NCI-H2196 (cell line): ENCODE data around the gene CCDC51.

ENCODE experiments used
- DNase-seq: peaks from one replicate; lab custom pipeline; 2025; ENCODE audit not compliant: unreplicated experiment; lab: John Stamatoyannopoulos, UW

The CCDC51 gene

GRCh38 chr3:48419597-48419996 is 20.3 kb downstream of the CCDC51 start:
- DNase-seq = no peak

- no peak for DNase-seq
Measured at GRCh38 chr3:48419149-48419548, 20.8 kb downstream of the CCDC51 start.

GRCh38 chr3:48418651-48419050 is 21.3 kb downstream of the CCDC51 start:
- no peak for DNase-seq

- DNase-seq = no peak
Measured at GRCh38 chr3:48418140-48418539, 21.8 kb downstream of the CCDC51 start.

GRCh38 chr3:48417529-48418108 is 22.3 kb downstream of the CCDC51 start:
- DNase-seq = no peak

- DNase-seq = no peak
Measured at GRCh38 chr3:48416546-48416945, 23.4 kb downstream of the CCDC51 start.

- no peak for DNase-seq
Measured at GRCh38 chr3:48416091-48416505, 23.8 kb downstream of the CCDC51 start.

GRCh38 chr3:48415251-48415953 is 24.5 kb downstream of the CCDC51 start:
- no peak for DNase-seq

GRCh38 chr3:48414376-48415250 is 25.3 kb downstream of the CCDC51 start:
- DNase-seq = no peak

GRCh38 chr3:48413611-48414010 is 26.3 kb downstream of the CCDC51 start:
- DNase-seq = no peak

- DNase-seq = no peak
Measured at GRCh38 chr3:48413086-48413485, 26.8 kb downstream of the CCDC51 start.

GRCh38 chr3:48412375-48413001 is 27.4 kb downstream of the CCDC51 start:
- no peak for DNase-seq

- no peak for DNase-seq
Measured at GRCh38 chr3:48411606-48412374, 28.1 kb downstream of the CCDC51 start.

- no peak for DNase-seq
Measured at GRCh38 chr3:48411041-48411588, 28.8 kb downstream of the CCDC51 start.

- no peak for DNase-seq
Measured at GRCh38 chr3:48410205-48411040, 29.5 kb downstream of the CCDC51 start.

- DNase-seq = no peak
Measured at GRCh38 chr3:48409291-48410201, 30.4 kb downstream of the CCDC51 start.

GRCh38 chr3:48408823-48409281 is 31.1 kb downstream of the CCDC51 start:
- DNase-seq = no peak

GRCh38 chr3:48407542-48408099 is 32.3 kb downstream of the CCDC51 start:
- DNase-seq = no peak
